ENCODE measurements around the gene CTDNEP1. TPM values are rescaled to one million over a fixed set of nuclear protein-coding genes. Genes with fewer than 3 reads are reported as not detected.

CTDNEP1 gene
- total RNA-seq, 1 donor from 2014 or later, result 140 TPM

- H3K27me3 ChIP-seq (ENCODE audit: low read depth), result no peaks in the 10 kb centered on the region
- intact Hi-C loops (cut with DNase I), result no loop called here
- no peak overlapping the region for H3K4me3 ChIP-seq
- peaks cover 1% of the 10 kb centered on the region for H3K36me3 ChIP-seq
- ATAC-seq (no peak), DNase-seq (no peak)
- no peak for TF ChIP-seq CTCF (IDR thresholded peaks at IDR 0.05)
- peaks cover 11% of the 10 kb centered on the region for H3K4me1 ChIP-seq
- H3K9me3 ChIP-seq, result no peaks in the 10 kb centered on the region
- H3K27ac ChIP-seq, result no peak overlapping the region
These were observed 42.6 kb downstream of the CTDNEP1 start for GRCh38 chr17:7208754-7209460.

GRCh38 chr17:7208027-7208571, 43.4 kb downstream of the CTDNEP1 start:
- intact Hi-C loops (cut with DNase I), result no loop called here
- peaks cover 4% of the 10 kb centered on the region for H3K4me1 ChIP-seq
- ATAC-seq (no peak), DNase-seq (no peak)
- H3K4me3 ChIP-seq, result no peak overlapping the region
- no peaks in the 10 kb centered on the region for H3K27me3 ChIP-seq (ENCODE audit: low read depth)
- H3K27ac ChIP-seq, result no peak overlapping the region
- no peak for TF ChIP-seq CTCF (IDR thresholded peaks at IDR 0.05)
- no peaks in the 10 kb centered on the region for H3K9me3 ChIP-seq
- peaks cover 9% of the 10 kb centered on the region for H3K36me3 ChIP-seq

- H3K4me3 ChIP-seq, result no peak overlapping the region
- peaks cover 17% of the 10 kb centered on the region for H3K36me3 ChIP-seq
- ATAC-seq (no peak), DNase-seq (no peak)
- H3K9me3 ChIP-seq, result no peaks in the 10 kb centered on the region
- no peak for TF ChIP-seq CTCF (IDR thresholded peaks at IDR 0.05)
- no peak overlapping the region for H3K27ac ChIP-seq
- intact Hi-C loops (cut with DNase I), result no loop called here
- H3K4me1 ChIP-seq, result peaks cover 4% of the 10 kb centered on the region
- H3K27me3 ChIP-seq (ENCODE audit: low read depth), result no peaks in the 10 kb centered on the region
These were observed 44.2 kb downstream of the CTDNEP1 start for GRCh38 chr17:7207120-7208001.

- Histone ChIP-seq H3K27me3 (ENCODE audit: low read depth) (no peaks in the 10 kb centered on the region), H3K9me3 (no peaks in the 10 kb centered on the region), H3K4me1 (peaks cover 4% of the 10 kb centered on the region), H3K27ac (peak overlapping the region; percentile 31), H3K4me3 (peak overlapping the region; percentile 54), H3K36me3 (peaks cover 32% of the 10 kb centered on the region)
- DNase-seq (no peak), ATAC-seq (no peak)
- intact Hi-C loops (cut with DNase I), result no loop called here
- TF ChIP-seq CTCF (IDR thresholded peaks at IDR 0.05), result no peak
These were observed 46.0 kb downstream of the CTDNEP1 start for GRCh38 chr17:7205561-7205960.

GRCh38 chr17:7204828-7205461, 46.6 kb downstream of the CTDNEP1 start:
- H3K27ac ChIP-seq, result peak overlapping the region; percentile 31
- H3K4me1 ChIP-seq, result peaks cover 4% of the 10 kb centered on the region
- DNase-seq (peak; percentile 91), ATAC-seq (peak; percentile 91 to 92)
- H3K27me3 ChIP-seq (ENCODE audit: low read depth), result no peaks in the 10 kb centered on the region
- intact Hi-C loops (cut with DNase I), result no loop called here
- H3K9me3 ChIP-seq, result no peaks in the 10 kb centered on the region
- no peak for TF ChIP-seq CTCF (IDR thresholded peaks at IDR 0.05)
- H3K36me3 ChIP-seq, result peaks cover 37% of the 10 kb centered on the region
- H3K4me3 ChIP-seq, result peak overlapping the region; percentile 54

All from lower lobe of right lung (tissue), 2 donors.